HL-60/S4 treated with phorbol 12-myristate 13-acetate at 8.2 ng/mL for 4 days and 3 days (cell line): ENCODE results near the gene GOLGA5.

ENCODE experiments used
- in situ Hi-C: fragments of 300-500 bp; cut with MboI; formaldehyde crosslinking; loops from 2 replicates; pipeline ENCODE4 v1.15.0; 2022; ENCODE audit warnings: low sequenced_read_pairs

Gene GOLGA5

GRCh38 chr14:92874962-92875661 is 81.0 kb downstream of the GOLGA5 start:
- in situ Hi-C loops = no loop called here

- in situ Hi-C loops = no loop called here
Observed at GRCh38 chr14:92877757-92878431, 83.8 kb downstream of the GOLGA5 start.

- in situ Hi-C loops = no loop called here
Observed at GRCh38 chr14:92880351-92880750, 86.2 kb downstream of the GOLGA5 start.

- in situ Hi-C loops = no loop called here
Observed at GRCh38 chr14:92880851-92881250, 86.7 kb downstream of the GOLGA5 start.

- in situ Hi-C loops = no loop called here
Observed at GRCh38 chr14:92883066-92883465, 89.0 kb downstream of the GOLGA5 start.

- in situ Hi-C loops = no loop called here
Observed at GRCh38 chr14:92884410-92884809, 90.3 kb downstream of the GOLGA5 start.

- in situ Hi-C loops = no loop called here
Observed at GRCh38 chr14:92885279-92886061, 91.4 kb downstream of the GOLGA5 start.

GRCh38 chr14:92886337-92886736 is 92.2 kb downstream of the GOLGA5 start:
- in situ Hi-C loops = no loop called here

- in situ Hi-C loops = no loop called here
Observed at GRCh38 chr14:92887157-92887556, 93.1 kb downstream of the GOLGA5 start.

- in situ Hi-C loops = no loop called here
Observed at GRCh38 chr14:92888896-92889295, 94.8 kb downstream of the GOLGA5 start.
